HPDE6-E6E7 (cell line): ENCODE results near the gene IFIT5.
"Not testable (repeated sequence)": the region's sequence is repeated elsewhere in the genome, so short reads cannot be mapped to it uniquely, and the experiment has no call there.

Experiments
- DNase-seq: peaks from one replicate; pipeline ENCODE4 v3.0.0; 2011; ENCODE audit warnings: missing footprints; ENCODE audit errors: extremely low spot score

Gene IFIT5

DNA sequence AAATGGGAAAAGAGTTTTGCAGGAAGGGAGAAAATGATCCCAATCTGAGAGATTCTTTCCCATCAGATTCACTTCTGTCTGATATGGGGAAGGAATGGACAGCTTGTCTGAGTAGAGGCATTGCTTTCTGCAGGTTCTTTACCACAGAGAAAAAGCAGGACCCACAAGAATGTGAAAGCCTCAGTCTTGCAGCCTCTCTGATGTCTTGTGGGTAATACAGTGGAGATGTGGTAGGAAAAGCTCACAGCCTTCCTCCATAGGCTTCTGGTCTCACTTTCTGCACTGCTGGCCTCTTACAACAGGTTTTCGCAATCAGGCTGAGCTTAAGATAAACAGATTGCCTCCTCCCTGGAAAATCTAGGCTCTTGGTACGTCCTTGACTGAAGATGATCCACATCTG is 21.4 kb upstream of the IFIT5 start:
- no peak for DNase-seq

DNA sequence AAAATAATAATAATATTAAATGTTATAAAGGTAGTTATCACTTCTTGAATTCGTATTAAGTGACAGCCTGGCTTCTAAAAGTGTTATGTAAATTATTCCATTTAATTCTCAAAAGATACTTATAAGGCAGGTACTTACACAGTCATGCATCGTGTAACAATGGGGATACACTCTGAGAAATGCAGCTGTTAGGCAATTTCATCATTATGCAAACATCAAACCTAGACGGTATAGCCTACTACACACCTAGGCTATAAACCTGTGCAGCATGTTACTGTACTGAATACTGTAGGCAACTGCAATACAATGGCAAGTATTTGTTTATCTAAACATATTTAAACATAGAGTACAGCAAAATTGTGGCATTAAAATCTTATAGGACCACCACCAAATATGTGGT is 20.5 kb upstream of the IFIT5 start:
- no peak for DNase-seq

GRCh38 chr10:89395141-89395540 is 19.2 kb upstream of the IFIT5 start:
- DNase-seq, result no peak

DNA sequence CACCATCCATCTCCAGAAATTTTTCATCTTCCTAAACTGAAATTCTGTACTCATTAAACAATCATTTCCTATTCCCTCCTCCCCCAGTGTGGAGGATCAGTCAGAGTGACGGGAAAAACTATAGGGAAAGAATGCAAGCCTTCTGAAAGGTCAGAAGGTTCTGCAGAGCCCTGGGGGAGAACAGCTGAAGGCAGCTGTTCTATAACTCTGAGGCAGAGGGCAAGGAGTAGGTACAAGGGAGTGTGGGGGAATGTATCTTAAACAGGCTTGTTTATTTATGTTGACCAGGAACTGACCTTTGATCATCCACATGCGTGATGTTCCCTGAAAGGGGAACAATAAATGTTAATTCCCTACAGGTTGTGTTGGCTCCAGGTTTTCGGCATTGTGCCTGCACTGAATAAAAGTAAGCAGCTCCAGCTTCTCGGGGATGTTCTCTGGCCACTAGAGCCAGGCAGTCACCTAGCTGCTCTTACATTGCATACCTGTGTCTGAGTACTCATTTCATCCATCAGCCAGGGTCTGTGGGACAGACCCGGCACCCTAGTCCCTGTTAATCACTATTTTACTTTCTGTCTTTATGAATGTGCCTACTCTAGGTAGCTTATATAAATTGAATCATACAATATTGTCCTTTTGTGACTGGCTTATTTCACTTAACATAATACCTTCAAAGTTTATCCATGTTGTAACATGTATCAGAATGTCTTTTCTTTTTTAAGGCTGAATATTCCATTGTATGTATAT is 16.2 kb upstream of the IFIT5 start:
- no peak for DNase-seq

- no peak for DNase-seq
These were observed 14.4 kb upstream of the IFIT5 start for GRCh38 chr10:89399956-89400355.

- no peak for DNase-seq
These were observed 11.3 kb upstream of the IFIT5 start for GRCh38 chr10:89403043-89403442.

DNA sequence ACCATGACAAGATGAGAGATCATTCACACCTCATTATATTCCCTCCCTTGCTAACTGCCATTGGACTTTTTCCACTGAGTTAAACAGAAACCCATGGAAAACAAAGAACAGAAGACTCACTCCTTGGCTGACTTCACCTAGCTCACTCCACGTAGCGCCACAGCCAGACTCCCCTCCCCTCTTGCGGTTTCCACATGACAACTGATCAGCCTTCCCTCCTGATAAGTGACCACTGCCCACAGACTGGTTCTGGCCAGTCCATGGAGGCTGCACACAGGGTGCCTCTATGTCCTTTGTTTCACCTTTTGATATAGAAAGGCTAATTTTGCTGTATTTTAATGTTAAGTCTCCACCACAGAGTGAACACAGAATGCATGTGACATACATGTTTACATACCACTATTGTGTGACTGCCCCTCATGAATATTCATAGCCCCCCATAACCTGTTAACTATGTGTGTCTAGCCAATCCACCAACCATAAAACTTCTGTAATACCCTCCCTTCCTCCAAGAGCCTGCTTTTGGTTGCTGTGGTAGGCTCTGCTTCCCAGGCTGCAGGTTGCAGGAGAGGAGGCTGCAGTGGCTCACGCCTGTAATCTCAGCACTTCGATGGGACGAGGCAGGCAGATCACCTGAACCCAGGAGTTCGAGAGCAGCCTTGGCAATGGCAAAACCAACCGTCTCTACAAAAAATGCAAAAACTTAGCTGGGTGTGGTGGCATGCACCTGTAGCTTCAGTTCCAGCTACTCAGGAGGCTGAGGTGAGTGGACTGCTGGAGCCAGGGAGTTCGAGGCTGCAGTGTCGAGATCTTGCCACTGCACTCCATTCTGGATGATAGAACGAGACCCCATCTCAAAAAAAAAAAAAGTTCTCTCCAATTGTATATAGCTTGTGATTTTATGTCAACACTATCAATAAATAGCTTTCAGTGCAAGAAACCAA is 10.0 kb upstream of the IFIT5 start:
- no peak for DNase-seq

GRCh38 chr10:89406178-89406577 is 8.2 kb upstream of the IFIT5 start:
- DNase-seq, result not testable (repeated sequence)

- not testable (repeated sequence) for DNase-seq
These were observed 6.6 kb upstream of the IFIT5 start for GRCh38 chr10:89407792-89408191.

- not testable (repeated sequence) for DNase-seq
These were observed 5.1 kb upstream of the IFIT5 start for GRCh38 chr10:89409282-89409681.

GRCh38 chr10:89410551-89410950 is 3.8 kb upstream of the IFIT5 start:
- not testable (repeated sequence) for DNase-seq

GRCh38 chr10:89411135-89411534 is 3.2 kb upstream of the IFIT5 start:
- not testable (repeated sequence) for DNase-seq

GRCh38 chr10:89412276-89412675 is 2.1 kb upstream of the IFIT5 start:
- DNase-seq, result not testable (repeated sequence)

GRCh38 chr10:89413398-89413912 is 913 bp upstream of the IFIT5 start:
- DNase-seq, result no peak

DNA sequence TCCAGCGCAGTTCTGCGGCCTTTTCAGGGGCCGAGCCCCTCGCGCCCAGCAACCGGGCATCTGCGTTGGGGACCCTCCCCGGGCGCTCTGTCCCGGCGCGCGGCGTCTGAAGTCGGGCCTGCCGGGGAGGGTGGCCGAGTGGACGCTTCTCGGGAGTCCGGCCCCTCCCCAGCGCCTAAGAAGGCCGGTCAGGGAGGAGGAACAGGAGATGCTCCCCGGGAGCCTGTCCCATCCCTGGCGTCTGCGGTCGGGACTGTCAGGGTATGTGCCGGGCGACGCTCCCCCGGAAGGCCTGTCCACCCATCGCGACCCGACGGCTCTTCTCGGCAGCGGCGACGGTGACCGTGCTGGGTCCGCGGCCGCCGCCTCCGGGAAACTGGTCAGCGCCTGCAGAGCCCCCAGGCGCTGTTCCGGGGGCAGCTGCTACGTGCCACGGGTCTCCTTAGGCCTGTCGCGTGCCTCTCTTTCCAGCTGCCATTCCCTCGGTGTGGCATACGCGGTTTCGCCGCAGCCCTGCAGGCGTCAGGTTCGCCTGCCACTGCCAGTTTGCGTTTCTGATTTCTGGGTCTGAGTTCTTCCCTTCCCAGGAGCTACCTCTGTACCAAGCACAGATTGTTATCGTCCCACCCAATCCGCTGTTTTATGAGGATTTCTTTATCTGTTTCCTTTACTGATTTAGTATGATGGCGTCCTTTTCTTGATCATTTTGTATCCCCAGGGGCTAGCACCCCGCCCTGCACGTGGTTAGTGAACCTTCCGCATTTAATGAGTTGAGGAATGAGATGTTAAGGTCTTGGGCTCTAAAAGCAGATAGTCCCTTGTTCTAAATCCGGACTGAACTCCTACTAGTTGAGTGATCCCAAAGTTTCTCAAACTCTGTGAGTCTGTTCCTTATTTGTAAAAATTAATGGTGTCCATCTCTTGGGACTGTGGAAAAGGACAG is 782 bp downstream of the IFIT5 start:
- no peak for DNase-seq

- no peak for DNase-seq
These were observed 2.1 kb downstream of the IFIT5 start for GRCh38 chr10:89416465-89416864.

- DNase-seq, result no peak
These were observed 5.2 kb downstream of the IFIT5 start for GRCh38 chr10:89419548-89419947.

DNA sequence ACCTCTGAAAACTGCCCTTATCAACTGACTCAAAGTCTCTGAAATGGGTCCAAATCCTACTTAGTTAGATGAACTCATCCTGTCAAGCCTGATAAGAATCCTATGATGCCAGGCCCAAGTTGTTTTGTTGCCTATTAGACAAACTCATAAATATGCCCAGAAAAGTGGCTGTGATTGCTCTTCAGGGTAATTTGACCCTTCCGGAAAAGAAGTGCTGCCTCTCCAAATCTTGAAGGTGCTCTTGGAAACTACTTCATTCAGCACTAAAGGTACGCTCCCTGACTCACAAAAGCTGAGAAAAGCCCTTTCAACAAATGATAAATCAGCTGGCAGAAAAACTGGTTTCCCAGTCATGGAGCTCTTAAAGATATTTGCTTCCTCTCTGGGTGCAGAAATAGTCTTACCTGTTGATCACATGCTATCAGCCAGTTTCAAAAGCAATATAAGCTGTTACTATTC is 6.7 kb downstream of the IFIT5 start:
- no peak for DNase-seq

DNA sequence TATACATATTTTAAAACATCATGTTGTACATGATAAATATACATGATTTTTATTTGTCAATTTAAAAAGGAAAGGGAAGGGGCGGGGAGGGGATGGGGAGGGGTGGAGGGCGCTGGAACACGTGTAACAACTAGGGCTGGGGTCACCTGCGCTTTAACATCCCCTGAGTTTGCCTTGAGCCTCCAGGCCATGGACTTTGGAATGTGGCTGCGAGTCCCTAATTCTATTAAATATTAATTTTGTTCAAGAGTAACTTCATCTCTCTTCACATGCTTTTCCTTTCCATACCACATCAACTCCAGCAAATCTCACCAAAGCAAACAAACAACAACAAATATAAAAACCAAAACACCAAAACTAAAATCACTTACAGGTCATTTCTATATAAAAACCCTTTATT is 10.6 kb downstream of the IFIT5 start:
- no peak for DNase-seq

GRCh38 chr10:89426230-89426868 is 12.0 kb downstream of the IFIT5 start:
- no peak for DNase-seq

DNA sequence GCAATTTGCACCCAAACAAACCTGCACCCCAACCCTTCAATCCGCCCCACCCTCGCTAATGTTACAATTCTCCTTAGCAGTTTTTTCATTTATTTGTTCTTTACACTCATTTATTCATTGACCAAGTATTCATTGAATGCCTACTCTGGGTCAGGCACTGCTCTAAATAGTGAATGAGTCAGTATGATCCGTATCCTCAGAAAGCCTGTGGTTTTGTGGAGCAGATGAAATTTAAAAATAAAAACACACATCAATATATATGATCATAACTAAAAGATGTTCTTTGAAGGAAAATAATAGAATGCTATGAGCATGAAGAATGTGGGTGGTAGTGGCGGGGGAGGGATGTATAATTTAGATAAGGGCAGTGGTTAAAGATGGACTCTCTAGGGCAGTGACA is 13.3 kb downstream of the IFIT5 start:
- no peak for DNase-seq
